H9 (cell line): ENCODE data around the gene AMDHD2. TPM values are rescaled to one million over a fixed set of nuclear protein-coding genes. Genes with fewer than 3 reads are reported as not detected.

Experiments used
- DNase-seq: peaks from one replicate; pipeline ENCODE4 v3.0.0-alpha.2; 2017
- H2AFZ ChIP-seq: one replicate; pipeline ENCODE4 v1.6.1; 2013; ENCODE audit warnings: mild to moderate bottlenecking, low read length, control low read depth, moderate library complexity
- H2AK5ac ChIP-seq: 2 replicates; pipeline ENCODE4 v1.6.1; 2013; ENCODE audit warnings: low read length, control low read depth, mixed read lengths; ENCODE audit not compliant: insufficient read length
- H2BK120ac ChIP-seq: one replicate; pipeline ENCODE4 v1.6.1; 2013; ENCODE audit warnings: low read depth, mild to moderate bottlenecking, low read length, control low read depth, inconsistent platforms; ENCODE audit not compliant: poor library complexity, severe bottlenecking
- H2BK12ac ChIP-seq: 2 replicates; pipeline ENCODE4 v1.6.1; 2013; ENCODE audit warnings: low read length, control low read depth, mixed read lengths, low read depth; ENCODE audit not compliant: insufficient read length
- H2BK15ac ChIP-seq: 2 replicates; pipeline ENCODE4 v1.6.1; 2013; ENCODE audit warnings: low read depth, low read length, control low read depth
- H2BK20ac ChIP-seq: one replicate; pipeline ENCODE4 v1.6.1; 2013; ENCODE audit warnings: low read depth, mild to moderate bottlenecking, low read length, control low read depth, inconsistent platforms; ENCODE audit not compliant: poor library complexity, severe bottlenecking
- H2BK5ac ChIP-seq: 2 replicates; pipeline ENCODE4 v1.6.1; 2013; ENCODE audit warnings: low read length, control low read depth, mixed read lengths; ENCODE audit not compliant: insufficient read length
- H3K14ac ChIP-seq: 2 replicates; pipeline ENCODE4 v1.6.1; 2013; ENCODE audit warnings: low read length, control low read depth; ENCODE audit not compliant: insufficient read depth
- H3K18ac ChIP-seq: 2 replicates; pipeline ENCODE4 v1.6.1; 2013; ENCODE audit warnings: low read depth, mild to moderate bottlenecking, mixed read lengths, low read length, control low read depth; ENCODE audit not compliant: insufficient read length
- H3K23ac ChIP-seq: 2 replicates; pipeline ENCODE4 v1.6.1; 2013; ENCODE audit warnings: low read length, control low read depth, mixed read lengths, low read depth; ENCODE audit not compliant: insufficient read length
- H3K23me2 ChIP-seq: 2 replicates; pipeline ENCODE4 v1.6.1; 2013; ENCODE audit warnings: low read depth, mild to moderate bottlenecking, mixed read lengths, low read length, control low read depth; ENCODE audit not compliant: insufficient read length, poor library complexity, severe bottlenecking
- H3K27ac ChIP-seq: 2 replicates; pipeline ENCODE4 v1.5.1; 2013; ENCODE audit warnings: low read length, control low read depth, mixed read lengths, low read depth; ENCODE audit not compliant: insufficient read length
- H3K27me3 ChIP-seq: 2 replicates; pipeline ENCODE4 v1.6.1; 2013; ENCODE audit warnings: low read length, control low read depth, inconsistent platforms; ENCODE audit not compliant: insufficient read depth
- H3K4ac ChIP-seq: 2 replicates; pipeline ENCODE4 v1.6.1; 2013; ENCODE audit warnings: low read depth, mild to moderate bottlenecking, control low read depth, inconsistent platforms, low read length, moderate library complexity
- H3K4me1 ChIP-seq: 2 replicates; pipeline ENCODE4 v1.6.1; 2013; ENCODE audit warnings: low read length, control low read depth, inconsistent platforms; ENCODE audit not compliant: insufficient read depth
- H3K4me2 ChIP-seq: 2 replicates; pipeline ENCODE4 v1.6.1; 2013; ENCODE audit warnings: low read length, control low read depth, mixed read lengths; ENCODE audit not compliant: insufficient read length, insufficient read depth
- H3K56ac ChIP-seq: 2 replicates; pipeline ENCODE4 v1.6.1; 2013; ENCODE audit warnings: low read depth, mild to moderate bottlenecking, mixed read lengths, low read length, control low read depth; ENCODE audit not compliant: insufficient read length
- H3K79me1 ChIP-seq: 2 replicates; pipeline ENCODE4 v1.6.1; 2013; ENCODE audit warnings: low read depth, mild to moderate bottlenecking, moderate library complexity, low read length, control low read depth, inconsistent platforms; ENCODE audit not compliant: insufficient read depth, poor library complexity, severe bottlenecking
- H3K79me2 ChIP-seq: 2 replicates; pipeline ENCODE4 v1.6.1; 2013; ENCODE audit warnings: low read length, control low read depth, inconsistent platforms; ENCODE audit not compliant: insufficient read depth
- H3K9ac ChIP-seq: 2 replicates; pipeline ENCODE4 v1.6.1; 2013; ENCODE audit warnings: low read length, control low read depth, mixed read lengths; ENCODE audit not compliant: insufficient read length; ENCODE audit errors: extremely low read depth
- H3K9me3 ChIP-seq: one replicate; pipeline ENCODE4 v1.6.1; 2013; ENCODE audit warnings: low read depth, low read length, inconsistent platforms; ENCODE audit not compliant: control insufficient read depth
- H3T11ph ChIP-seq: one replicate; pipeline ENCODE4 v1.6.1; 2013; ENCODE audit warnings: mild to moderate bottlenecking, low read length, control low read depth, inconsistent platforms
- H4K20me1 ChIP-seq: one replicate; pipeline ENCODE4 v1.6.1; 2013; ENCODE audit not compliant: control insufficient read depth, insufficient read length, insufficient read depth
- H4K5ac ChIP-seq: 2 replicates; pipeline ENCODE4 v1.6.1; 2013; ENCODE audit warnings: low read depth, mild to moderate bottlenecking, mixed read lengths, low read length, control low read depth; ENCODE audit not compliant: insufficient read length
- H4K8ac ChIP-seq: replicated peaks from 2 replicates; pipeline ENCODE4 v1.6.1; 2013; ENCODE audit warnings: low read length, control low read depth, mixed read lengths, low read depth; ENCODE audit not compliant: insufficient read length
- H4K91ac ChIP-seq: 2 replicates; pipeline ENCODE4 v1.6.1; 2013; ENCODE audit warnings: low read depth, mild to moderate bottlenecking, moderate library complexity, mixed read lengths, low read length, control low read depth; ENCODE audit not compliant: insufficient read length
- H3K27ac Mint-ChIP-seq, 3 experiments: 2 replicates in 2 of 3; 3 replicates in 1 of 3; pipeline ENCODE4 v1.8.0; 2020 to 2021; ENCODE audit warnings: mixed read lengths in 3 of 3, mild to moderate bottlenecking in 1 of 3, moderate library complexity in 1 of 3
- H3K27me3 Mint-ChIP-seq: 2 replicates; pipeline ENCODE4 v1.8.0; 2021; ENCODE audit warnings: low read depth, mild to moderate bottlenecking, moderate library complexity, mixed read lengths
- H3K36me3 Mint-ChIP-seq, 3 experiments: 2 replicates in 2 of 3; 3 replicates in 1 of 3; pipeline ENCODE4 v1.8.0; 2020 to 2021; ENCODE audit warnings: low read depth in 3 of 3, mixed read lengths in 3 of 3; ENCODE audit not compliant: insufficient read depth in 1 of 3
- H3K4me1 Mint-ChIP-seq, 2 experiments: 2 replicates each; pipeline ENCODE4 v1.8.0; 2020; ENCODE audit warnings: mixed read lengths in 2 of 2
- H3K4me3 Mint-ChIP-seq, 2 experiments: 2 replicates in 1 of 2; 3 replicates in 1 of 2; pipeline ENCODE4 v1.8.0; 2020 to 2021; ENCODE audit warnings: mild to moderate bottlenecking in 2 of 2, mixed read lengths in 2 of 2, moderate library complexity in 1 of 2
- H3K9me3 Mint-ChIP-seq, 2 experiments: 2 replicates in 1 of 2; 3 replicates in 1 of 2; pipeline ENCODE4 v1.8.0; 2020; ENCODE audit warnings: mild to moderate bottlenecking in 2 of 2, mixed read lengths in 2 of 2, moderate library complexity in 1 of 2
- CTCF ChIP-seq: fragments of 200-600 bp; sonication (generic); conservative IDR thresholded peaks from 3 replicates; pipeline ENCODE4 v1.8.0; 2021; ENCODE audit warnings: antibody characterized with exemption, mild to moderate bottlenecking
- WGBS: extraction: QIAGEN DNeasy Blood & Tissue Kit; methylation state at CpG from one replicate; pipeline ENCODE4 v1.1.7; 2013; ENCODE audit warnings: missing lambda C conversion rate, low lambda C conversion rate, mixed read lengths; ENCODE audit not compliant: insufficient read length; ENCODE audit errors: extremely low coverage; 5-methylcytosine and 5-hydroxymethylcytosine counted together
- total RNA-seq: library from RNA; stranded (reverse); gene quantifications from 2 replicates; pipeline ENCODE4 v1.2.1, GENCODE V29; 2021

AMDHD2 gene
- total RNA-seq, 1 experiment from 2014 or later = 61.5 TPM

DNA sequence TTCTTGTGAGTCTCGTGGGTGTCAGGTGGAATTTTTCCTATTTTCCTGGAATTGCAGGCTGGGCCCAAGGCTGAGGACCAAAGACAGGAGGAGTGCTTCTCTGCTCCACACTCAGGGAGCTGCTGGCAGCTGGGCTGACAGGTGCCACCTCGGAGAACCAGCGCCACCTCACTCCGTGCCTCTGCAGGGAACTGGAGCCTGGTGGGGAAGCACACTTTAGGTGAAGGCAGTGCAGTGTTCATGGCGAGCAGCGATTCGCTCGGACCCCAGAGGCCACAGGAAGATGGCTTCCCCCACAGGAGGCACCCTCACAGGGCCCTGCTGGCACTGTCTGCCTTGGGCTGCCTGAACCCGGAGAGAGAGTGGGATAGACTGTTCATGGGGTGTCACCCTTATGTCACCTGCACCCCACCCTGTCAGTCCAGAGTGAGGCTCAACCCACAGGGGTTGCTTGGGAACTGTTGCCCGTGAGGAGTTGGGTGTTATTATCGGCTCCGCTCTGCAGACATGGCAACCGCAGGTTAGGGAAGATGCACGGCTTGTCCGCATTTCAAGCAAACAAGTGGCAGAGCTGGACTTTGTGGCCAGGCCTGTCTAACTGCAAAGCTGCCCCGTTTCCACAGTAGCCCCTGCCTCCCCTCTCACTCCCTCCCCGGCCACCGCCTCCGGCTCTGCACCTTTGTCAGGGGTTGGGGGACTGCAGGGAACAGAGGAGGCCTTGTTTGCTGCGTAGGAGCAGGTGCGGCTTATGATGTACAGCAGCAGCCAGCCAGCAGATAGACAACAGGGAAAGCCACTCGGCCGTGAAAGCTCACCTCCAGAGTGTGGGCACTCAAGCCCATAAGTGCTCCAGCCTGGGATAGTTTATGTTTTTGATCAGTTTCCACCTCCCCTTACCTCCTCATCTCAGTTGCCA is 29.7 kb upstream of the AMDHD2 start:
- Histone ChIP-seq H3K4me2 (no peak overlapping the region), H3K18ac (no peak overlapping the region), H3K79me2 (no peaks in the 10 kb centered on the region), H4K91ac (no peak overlapping the region), H3K4ac (no peak overlapping the region), H3K9ac (no peak overlapping the region), H3K27me3 (no peaks in the 10 kb centered on the region), H2AFZ (no peak overlapping the region), H2BK5ac (no peak overlapping the region), H2BK15ac (no peak overlapping the region), H2BK12ac (no peak overlapping the region), H3K79me1 (no peaks in the 10 kb centered on the region), H3K4me1 (no peaks in the 10 kb centered on the region), H3T11ph (no peak overlapping the region), H2AK5ac (no peak overlapping the region), H3K9me3 (no peaks in the 10 kb centered on the region), H3K56ac (no peak overlapping the region), H3K23me2 (no peaks in the 10 kb centered on the region), H3K23ac (no peak overlapping the region), H2BK20ac (no peak overlapping the region), H2BK120ac (no peak overlapping the region), H4K20me1 (no peaks in the 10 kb centered on the region), H4K5ac (no peak overlapping the region), H3K14ac (no peak overlapping the region), H3K27ac (no peak overlapping the region), H4K8ac (no peak overlapping the region)
- Mint-ChIP-seq H3K27me3 (no peaks in the 10 kb centered on the region), H3K4me3 (no peak overlapping the region), H3K4me1 (peaks cover 6 to 9% of the 10 kb centered on the region in 2 experiments), H3K27ac (no peak overlapping the region), H3K36me3 (no peaks in the 10 kb centered on the region), H3K9me3 (no peaks in the 10 kb centered on the region)
- TF ChIP-seq CTCF = no peak
- DNase-seq = no peak
- WGBS = no CpG with 5 or more reads among the region's 23 CpGs
